ENCODE measurements around the gene NDFIP1.

Gene NDFIP1

GRCh38 chr5:142189813-142190212 lies 81.2 kb downstream of the NDFIP1 start:
- POLR2A ChIA-PET, result interaction anchor here (0.5 kb wide), 1 partner anchor 13 kb away, joined by 3 read pairs; no protein-coding TSS in a partner anchor
- no peak for DNase-seq (ENCODE audit: low read depth, low spot score)
- H3K4me3 ChIP-seq (ENCODE audit: low read depth, low read length), result no peak overlapping the region
- no peak for TF ChIP-seq CTCF (IDR thresholded peaks at IDR 0.05; ENCODE audit: insufficient read depth, low read length, missing control alignments)
- CTCF ChIA-PET, result no interaction called here

DNA sequence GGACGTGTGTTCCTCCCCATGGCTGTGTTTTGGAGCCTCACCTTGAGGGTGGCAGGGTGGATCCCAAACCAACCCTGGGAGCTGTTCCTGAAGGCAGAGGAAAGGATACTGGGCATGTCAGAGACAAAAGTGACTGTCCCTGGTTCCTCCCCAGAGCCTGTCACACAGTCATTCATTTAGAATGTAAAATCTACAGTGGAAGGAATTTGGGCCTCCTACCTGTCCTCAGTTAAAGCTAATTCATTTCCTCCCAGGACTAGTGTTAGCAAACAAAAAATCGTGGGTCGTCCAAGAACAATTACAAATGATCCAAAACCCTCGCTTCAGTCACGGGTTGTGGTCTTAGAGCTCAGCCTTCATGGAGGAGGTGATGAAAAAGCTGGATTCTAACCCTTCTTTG lies 83.2 kb downstream of the NDFIP1 start:
- no peak for DNase-seq (ENCODE audit: low read depth, low spot score)
- H3K4me3 ChIP-seq (ENCODE audit: low read depth, low read length), result no peak overlapping the region
- CTCF ChIA-PET, result no interaction called here
- POLR2A ChIA-PET, result no interaction called here
- TF ChIP-seq CTCF (IDR thresholded peaks at IDR 0.05; ENCODE audit: insufficient read depth, low read length, missing control alignments), result no peak

DNA sequence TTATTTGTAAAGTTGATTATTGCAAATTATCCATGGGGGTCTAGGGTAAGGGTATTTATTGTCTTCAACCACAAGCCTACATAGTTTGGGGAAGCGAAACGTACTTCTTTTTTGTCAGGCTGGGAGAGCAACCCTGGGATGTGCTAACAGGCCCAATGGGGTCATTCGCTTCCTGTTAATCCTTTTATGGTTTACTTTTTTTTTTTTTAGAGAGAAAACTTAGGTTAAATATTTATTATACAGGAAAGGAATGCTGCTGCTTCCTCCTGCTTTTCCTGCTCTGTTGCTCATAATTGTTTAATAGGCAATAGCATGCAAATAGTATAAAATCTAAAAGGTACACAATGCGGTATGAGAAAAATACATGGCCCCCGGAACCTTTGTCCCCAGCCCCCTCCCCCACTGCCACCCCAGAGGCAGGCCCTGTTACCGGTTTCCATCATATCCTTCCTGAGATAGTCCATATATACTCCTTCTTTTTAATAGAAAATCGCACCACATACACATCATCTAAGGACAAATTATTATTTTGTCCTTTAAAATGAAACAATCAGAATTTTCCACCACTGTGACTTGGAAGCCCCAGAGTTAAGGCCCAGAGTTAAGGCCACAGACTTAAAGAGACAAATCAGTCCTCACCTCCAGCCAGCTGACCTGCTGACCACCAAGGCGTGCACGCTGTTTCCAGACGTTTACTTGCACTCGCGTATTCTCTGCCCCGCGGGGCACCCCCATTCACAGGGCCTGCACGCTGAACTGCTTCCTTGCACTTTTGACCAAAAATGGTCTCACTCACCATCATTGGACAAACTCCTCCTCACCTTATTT lies 83.9 kb downstream of the NDFIP1 start:
- TF ChIP-seq CTCF (IDR thresholded peaks at IDR 0.05; ENCODE audit: insufficient read depth, low read length, missing control alignments), result no peak
- POLR2A ChIA-PET, result no interaction called here
- CTCF ChIA-PET, result no interaction called here
- DNase-seq (ENCODE audit: low read depth, low spot score), result no peak
- no peak overlapping the region for H3K4me3 ChIP-seq (ENCODE audit: low read depth, low read length)

- DNase-seq (ENCODE audit: low read depth, low spot score), result no peak
- no peak overlapping the region for H3K4me3 ChIP-seq (ENCODE audit: low read depth, low read length)
- ChIA-PET CTCF (no interaction called here), POLR2A (no interaction called here)
- no peak for TF ChIP-seq CTCF (IDR thresholded peaks at IDR 0.05; ENCODE audit: insufficient read depth, low read length, missing control alignments)
Observed at GRCh38 chr5:142193114-142193428, 84.5 kb downstream of the NDFIP1 start.

DNA sequence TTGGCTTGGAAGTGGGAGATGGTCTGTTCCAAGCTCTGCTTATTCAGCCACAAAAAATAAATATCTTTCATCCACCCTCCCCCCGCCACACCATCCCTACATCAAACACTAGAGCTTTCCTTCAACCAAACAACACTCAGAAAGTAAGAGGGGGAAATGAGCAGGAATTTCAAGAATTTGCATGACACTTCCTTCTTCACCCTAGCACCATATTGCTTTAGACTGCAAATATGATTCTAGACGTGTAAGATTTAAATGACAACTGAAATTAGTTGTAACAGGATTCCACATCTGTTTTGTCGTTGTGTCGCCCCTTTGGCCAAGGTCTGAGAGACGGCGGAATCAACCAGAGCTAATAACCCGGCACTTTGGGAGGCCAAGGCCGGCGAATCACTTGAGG lies 88.5 kb downstream of the NDFIP1 start:
- no peak overlapping the region for H3K4me3 ChIP-seq (ENCODE audit: low read depth, low read length)
- DNase-seq (ENCODE audit: low read depth, low spot score), result no peak
- no peak for TF ChIP-seq CTCF (IDR thresholded peaks at IDR 0.05; ENCODE audit: insufficient read depth, low read length, missing control alignments)
- ChIA-PET POLR2A (no interaction called here), CTCF (interaction anchor here (0.8 to 1.2 kb wide), 3 partner anchors 11 to 349 kb away, joined by 3 read pairs; no protein-coding TSS in a partner anchor)

GRCh38 chr5:142197781-142198180 lies 89.2 kb downstream of the NDFIP1 start:
- ChIA-PET POLR2A (no interaction called here), CTCF (interaction anchor here (1.2 kb wide), 1 partner anchor 12 kb away, joined by 3 read pairs; no protein-coding TSS in a partner anchor)
- no peak for DNase-seq (ENCODE audit: low read depth, low spot score)
- H3K4me3 ChIP-seq (ENCODE audit: low read depth, low read length), result no peak overlapping the region
- TF ChIP-seq CTCF (IDR thresholded peaks at IDR 0.05; ENCODE audit: insufficient read depth, low read length, missing control alignments), result no peak
